MCF 10A (cell line): ENCODE measurements around the gene PLET1. TPM values are rescaled to one million over a fixed set of nuclear protein-coding genes. Genes with fewer than 3 reads are reported as not detected.

Experiments
- BruUV-seq: library from RNA; stranded (reverse); fragments of 400-500 nt; replicated peaks from 2 replicates; lab custom pipeline; 2021; lab: Mats Ljungman, UMichigan
- CTCF ChIA-PET: fragments of 300-600 bp; sonication (Branson Sonifier 250); formaldehyde crosslinking; extraction: SDS; loops from one replicate; lab custom pipeline; 2021; ENCODE audit warnings: antibody characterized with exemption, inconsistent platforms; lab: Yijun Ruan, JAX
- POLR2A ChIA-PET: fragments of 300-600, 350-650 bp; sonication (Branson Sonifier 250); formaldehyde crosslinking; extraction: SDS; loops from one replicate; lab custom pipeline; 2020; ENCODE audit warnings: antibody characterized with exemption, inconsistent platforms; lab: Yijun Ruan, JAX
- DNase-seq: peaks from one replicate; pipeline ENCODE4 v3.0.0-alpha.2; 2018; ENCODE audit not compliant: unreplicated experiment
- H3K27ac Mint-ChIP-seq: one replicate; pipeline ENCODE4 v1.8.0; 2022; ENCODE audit warnings: mild to moderate bottlenecking, low read depth, mixed read lengths; ENCODE audit not compliant: unreplicated experiment
- H3K27me3 Mint-ChIP-seq: one replicate; pipeline ENCODE4 v1.8.0; 2022; ENCODE audit warnings: mixed read lengths; ENCODE audit not compliant: insufficient read depth, unreplicated experiment
- H3K36me3 Mint-ChIP-seq: one replicate; pipeline ENCODE4 v1.8.0; 2022; ENCODE audit warnings: mild to moderate bottlenecking, moderate library complexity, mixed read lengths; ENCODE audit not compliant: insufficient read depth, unreplicated experiment
- H3K4me1 Mint-ChIP-seq: one replicate; pipeline ENCODE4 v1.8.0; 2022; ENCODE audit warnings: mixed read lengths; ENCODE audit not compliant: insufficient read depth, unreplicated experiment
- H3K4me3 Mint-ChIP-seq: one replicate; pipeline ENCODE4 v1.8.0; 2022; ENCODE audit warnings: mild to moderate bottlenecking, moderate library complexity, mixed read lengths; ENCODE audit not compliant: unreplicated experiment
- H3K9me3 Mint-ChIP-seq: one replicate; pipeline ENCODE4 v1.8.0; 2022; ENCODE audit warnings: mixed read lengths; ENCODE audit not compliant: unreplicated experiment
- intact Hi-C: fragments of 100-400 bp; cut with micrococcal nuclease; formaldehyde crosslinking; loops from 2 replicates; pipeline ENCODE4 v1.14.1; 2022
- total RNA-seq: library from RNA; stranded (reverse); gene quantifications from 2 replicates; pipeline ENCODE4 v1.2.3, GENCODE V29; 2022
- TF ChIP-seq, protein P1 (sequence below): fragments of 200-600 bp; IDR thresholded peaks from one replicate; pipeline ENCODE4 v1.8.0; 2022; ENCODE audit warnings: antibody characterized with exemption, mild to moderate bottlenecking; ENCODE audit not compliant: unreplicated experiment

The PLET1 gene
- total RNA-seq, 1 experiment from 2014 or later, result not detected

- POLR2A ChIA-PET, result interaction anchor here (0.6 to 1.9 kb wide), 10 partner anchors 9 to 296 kb away, joined by 3 to 7 read pairs (median 4); no protein-coding TSS in a partner anchor
- no TSS peak for BruUV-seq
Measured at GRCh38 chr11:112223121-112223520, 37.5 kb downstream of the PLET1 start.

GRCh38 chr11:112222303-112222702 lies 38.4 kb downstream of the PLET1 start:
- H3K27ac Mint-ChIP-seq, result no peak overlapping the region

More at GRCh38 chr11:112223121-112223520, 37.5 kb downstream of the PLET1 start:
- peaks cover 16% of the 10 kb centered on the region for H3K36me3 Mint-ChIP-seq
- no peaks in the 10 kb centered on the region for H3K9me3 Mint-ChIP-seq
- H3K27me3 Mint-ChIP-seq, result no peaks in the 10 kb centered on the region
- no peak overlapping the region for H3K4me3 Mint-ChIP-seq
- H3K4me1 Mint-ChIP-seq, result peaks cover 28% of the 10 kb centered on the region
- H3K27ac Mint-ChIP-seq, result no peak overlapping the region
- DNase-seq, result peak; percentile 43
- CTCF ChIA-PET, result interaction anchor here (0.6 to 15.5 kb wide), 7 partner anchors 58 to 132 kb away, joined by 3 to 428 read pairs (median 3); no protein-coding TSS in a partner anchor
- intact Hi-C loops, result loop anchor here (10.0 kb wide), 3 partner anchors 332 to 892 kb away; no protein-coding TSS in a partner anchor
- TF ChIP-seq, protein P1, sequence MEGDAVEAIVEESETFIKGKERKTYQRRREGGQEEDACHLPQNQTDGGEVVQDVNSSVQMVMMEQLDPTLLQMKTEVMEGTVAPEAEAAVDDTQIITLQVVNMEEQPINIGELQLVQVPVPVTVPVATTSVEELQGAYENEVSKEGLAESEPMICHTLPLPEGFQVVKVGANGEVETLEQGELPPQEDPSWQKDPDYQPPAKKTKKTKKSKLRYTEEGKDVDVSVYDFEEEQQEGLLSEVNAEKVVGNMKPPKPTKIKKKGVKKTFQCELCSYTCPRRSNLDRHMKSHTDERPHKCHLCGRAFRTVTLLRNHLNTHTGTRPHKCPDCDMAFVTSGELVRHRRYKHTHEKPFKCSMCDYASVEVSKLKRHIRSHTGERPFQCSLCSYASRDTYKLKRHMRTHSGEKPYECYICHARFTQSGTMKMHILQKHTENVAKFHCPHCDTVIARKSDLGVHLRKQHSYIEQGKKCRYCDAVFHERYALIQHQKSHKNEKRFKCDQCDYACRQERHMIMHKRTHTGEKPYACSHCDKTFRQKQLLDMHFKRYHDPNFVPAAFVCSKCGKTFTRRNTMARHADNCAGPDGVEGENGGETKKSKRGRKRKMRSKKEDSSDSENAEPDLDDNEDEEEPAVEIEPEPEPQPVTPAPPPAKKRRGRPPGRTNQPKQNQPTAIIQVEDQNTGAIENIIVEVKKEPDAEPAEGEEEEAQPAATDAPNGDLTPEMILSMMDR, result no peak

DNA sequence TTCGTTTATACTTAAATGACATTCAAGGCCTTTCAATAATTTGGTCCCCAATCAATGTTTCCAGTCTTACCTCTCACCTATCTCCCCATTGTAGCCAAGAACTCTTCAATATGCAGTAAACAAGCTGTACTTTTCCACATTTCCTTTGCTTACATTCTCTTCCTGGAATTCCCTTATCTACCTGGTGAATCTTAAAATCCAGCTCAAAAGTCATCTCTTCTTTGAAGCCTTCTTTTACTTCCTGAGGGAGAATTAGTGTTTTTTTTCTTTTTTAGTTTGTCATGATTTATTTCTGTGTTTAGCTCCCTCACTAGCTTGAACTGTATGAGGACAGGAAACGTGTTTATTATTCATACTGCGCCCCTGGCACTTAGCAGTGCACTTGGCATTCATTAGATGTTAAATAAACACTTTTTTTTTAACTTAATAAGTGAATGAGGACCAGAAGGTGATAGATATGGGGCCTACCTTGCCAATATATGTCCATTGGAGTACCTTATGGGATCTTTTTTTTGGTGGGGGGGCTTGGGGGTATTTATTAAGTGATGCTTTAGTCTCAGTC lies 39.3 kb downstream of the PLET1 start:
- peaks cover 5% of the 10 kb centered on the region for H3K36me3 Mint-ChIP-seq
- CTCF ChIA-PET, result interaction anchor here (0.6 to 15.5 kb wide), 15 partner anchors 15 to 1509 kb away, joined by 3 to 428 read pairs (median 3); partner anchors contain the start of gene BCO2
- no TSS peak for BruUV-seq
- H3K27ac Mint-ChIP-seq, result peak overlapping the region; percentile 2
- H3K4me3 Mint-ChIP-seq, result no peak overlapping the region
- POLR2A ChIA-PET, result interaction anchor here (0.6 to 2.0 kb wide), 4 partner anchors 59 to 188 kb away, joined by 3 to 14 read pairs (median 5); no protein-coding TSS in a partner anchor
- H3K9me3 Mint-ChIP-seq, result no peaks in the 10 kb centered on the region
- H3K27me3 Mint-ChIP-seq, result no peaks in the 10 kb centered on the region
- TF ChIP-seq, protein P1, result no peak
- H3K4me1 Mint-ChIP-seq, result peaks cover 24% of the 10 kb centered on the region
- no peak for DNase-seq
- intact Hi-C loops, result loop anchor here (10.0 kb wide), 3 partner anchors 333 to 893 kb away; no protein-coding TSS in a partner anchor

More at GRCh38 chr11:112222303-112222702, 38.4 kb downstream of the PLET1 start:
- no peak for DNase-seq
- H3K4me3 Mint-ChIP-seq, result no peak overlapping the region
- intact Hi-C loops, result loop anchor here (10.0 kb wide), 3 partner anchors 332 to 892 kb away; no protein-coding TSS in a partner anchor
- H3K36me3 Mint-ChIP-seq, result peaks cover 9% of the 10 kb centered on the region
- TF ChIP-seq, protein P1, result no peak
- ChIA-PET CTCF (interaction anchor here (0.9 to 15.5 kb wide), 5 partner anchors 47 to 110 kb away, joined by 3 to 428 read pairs (median 4); partner anchors contain the start of gene BCO2), POLR2A (interaction anchor here (0.7 to 2.0 kb wide), 8 partner anchors 53 to 962 kb away, joined by 3 to 14 read pairs (median 5); no protein-coding TSS in a partner anchor)
- no peaks in the 10 kb centered on the region for H3K27me3 Mint-ChIP-seq
- no TSS peak for BruUV-seq
- peaks cover 24% of the 10 kb centered on the region for H3K4me1 Mint-ChIP-seq
- H3K9me3 Mint-ChIP-seq, result no peaks in the 10 kb centered on the region
